ENCODE measurements around the gene C10orf71.

- TF ChIP-seq POLR2A (IDR thresholded peaks at IDR 0.05) (no peak), POLR2AphosphoS5 (IDR thresholded peaks at IDR 0.05) (no peak), CTCF (IDR thresholded peaks at IDR 0.05) (no peak)
These were observed 68.6 kb downstream of the C10orf71 start for GRCh38 chr10:49367600-49367999.
